H1 (cell line): ENCODE measurements around the gene CLDN8. TPM values are rescaled to one million over a fixed set of nuclear protein-coding genes. Genes with fewer than 3 reads are reported as not detected.

Source experiments
- CHD2 ChIP-seq: IDR thresholded peaks from 2 replicates; pipeline ENCODE4 v1.6.1; 2012; ENCODE audit warnings: low read length, improper control_type of control experiment
- KDM4A ChIP-seq: IDR thresholded peaks from one replicate; pipeline ENCODE4 v1.7.1; 2012; ENCODE audit warnings: low read depth, mild to moderate bottlenecking, moderate library complexity, low read length, inconsistent platforms; ENCODE audit not compliant: severe bottlenecking
- KDM5A ChIP-seq: fragments of 200-600 bp; IDR thresholded peaks from 2 replicates; pipeline ENCODE4 v1.7.1; 2012; ENCODE audit warnings: mild to moderate bottlenecking, low read length, inconsistent platforms, mixed read lengths
- NANOG ChIP-seq: IDR thresholded peaks from 2 replicates; pipeline ENCODE4 v1.6.1; 2011; ENCODE audit warnings: low read length, low read depth, mild to moderate bottlenecking, inconsistent platforms; ENCODE audit not compliant: insufficient read depth, poor library complexity, severe bottlenecking
- NRF1 ChIP-seq: IDR thresholded peaks from 2 replicates; pipeline ENCODE4 v1.6.1; 2011; ENCODE audit warnings: mild to moderate bottlenecking, low read depth, low read length, improper control_type of control experiment
- SP2 ChIP-seq: IDR thresholded peaks from 2 replicates; pipeline ENCODE4 v1.6.1; 2012; ENCODE audit warnings: mild to moderate bottlenecking, low read length, inconsistent platforms
- TBP ChIP-seq: IDR thresholded peaks from 2 replicates; pipeline ENCODE4 v1.6.1; 2011; ENCODE audit warnings: low read depth, low read length, improper control_type of control experiment
- polyA plus RNA-seq, 7 experiments: library from polyadenylated mRNA; depleted of rRNA in 3 of 7; stranded (reverse) in 5 of 7; unstranded in 2 of 7; fragments of >200 nt in 5 of 7; fragments of 200-250 nt in 2 of 7; gene quantifications; 1 replicate in 5 of 7; 2 replicates in 1 of 7; 4 replicates in 1 of 7; pipeline versions ENCODE4 v1.2.1 to v1.2.3, GENCODE V29; 2011 to 2013; ENCODE audit warnings: missing spikeins in 2 of 7, mixed read lengths in 2 of 7
- total RNA-seq: library from RNA; stranded (reverse); fragmentation: NEBNext Ultra II Directional; extraction: Animal tissue kit (Norgen Biotek cat#: 25700); gene quantifications from 2 replicates; pipeline ENCODE4 v1.2.1, GENCODE V29; 2021
- TF ChIP-seq, protein P1 (sequence below): IDR thresholded peaks from 2 replicates; pipeline ENCODE4 v1.6.1; 2012; ENCODE audit warnings: low read length, inconsistent platforms

The CLDN8 gene
- total and polyA plus RNA-seq, 2 of the 8 experiments (the other 6 are each of a cell fraction or from before 2014, with no cell fraction given): not detected

- TF ChIP-seq, protein P1, sequence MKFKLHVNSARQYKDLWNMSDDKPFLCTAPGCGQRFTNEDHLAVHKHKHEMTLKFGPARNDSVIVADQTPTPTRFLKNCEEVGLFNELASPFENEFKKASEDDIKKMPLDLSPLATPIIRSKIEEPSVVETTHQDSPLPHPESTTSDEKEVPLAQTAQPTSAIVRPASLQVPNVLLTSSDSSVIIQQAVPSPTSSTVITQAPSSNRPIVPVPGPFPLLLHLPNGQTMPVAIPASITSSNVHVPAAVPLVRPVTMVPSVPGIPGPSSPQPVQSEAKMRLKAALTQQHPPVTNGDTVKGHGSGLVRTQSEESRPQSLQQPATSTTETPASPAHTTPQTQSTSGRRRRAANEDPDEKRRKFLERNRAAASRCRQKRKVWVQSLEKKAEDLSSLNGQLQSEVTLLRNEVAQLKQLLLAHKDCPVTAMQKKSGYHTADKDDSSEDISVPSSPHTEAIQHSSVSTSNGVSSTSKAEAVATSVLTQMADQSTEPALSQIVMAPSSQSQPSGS: no peak
- TF ChIP-seq TBP (no peak), NRF1 (no peak), SP2 (no peak), NANOG (no peak), KDM4A (no peak), KDM5A (no peak), CHD2 (no peak)
Observed at GRCh38 chr21:30223596-30223995, 7.7 kb upstream of the CLDN8 start (continued).
